Measurements from ENCODE around the gene NECAP2.

GRCh38 chr1:16462773-16463330 is 22.3 kb downstream of the NECAP2 start:
- TF ChIP-seq CTCF (IDR thresholded peaks at IDR 0.05; ENCODE audit: insufficient read depth, low read length) (no peak), SPI1 (IDR thresholded peaks at IDR 0.05; ENCODE audit: borderline replicate concordance, low read depth) (no peak), POLR2AphosphoS5 (IDR thresholded peaks at IDR 0.05; ENCODE audit: low read depth) (no peak), REST (IDR thresholded peaks at IDR 0.05; ENCODE audit: insufficient replicate concordance, low read depth) (no peak)
